Stomach (tissue), 4 donors: ENCODE data around the gene KIF17.

Experiments
- CTCF ChIP-seq, 7 experiments: fragments of 450-650 bp in 4 of 7; fragments of 200-600 bp in 3 of 7; sonication (generic) in 3 of 7; IDR thresholded peaks; one replicate each; pipeline ENCODE4 v1.5.1; 2016 to 2019; ENCODE audit warnings: antibody characterized with exemption in 7 of 7, control low read depth in 2 of 7, mild to moderate bottlenecking in 1 of 7
- EP300 ChIP-seq: sonication (generic); formaldehyde crosslinking; IDR thresholded peaks from one replicate; pipeline ENCODE4 v1.6.1; 2017; ENCODE audit warnings: antibody characterized with exemption
- POLR2A ChIP-seq, 4 donors: fragments of 450-650 bp; IDR thresholded peaks; one replicate each; pipeline ENCODE4 v1.6.1; 2016; ENCODE audit warnings: antibody characterized with exemption in 4 of 4, control low read depth in 2 of 4, mild to moderate bottlenecking in 1 of 4, moderate library complexity in 1 of 4

GRCh38 chr1:20708057-20708456 is 9.8 kb downstream of the KIF17 start:
- TF ChIP-seq CTCF (IDR thresholded peaks at IDR 0.05) (no peak), POLR2A (IDR thresholded peaks at IDR 0.05) (no peak), EP300 (no peak)
